C1 segment of cervical spinal cord (tissue), 14 donors: ENCODE data around the gene MGAT4B.

Experiments
- DNase-seq, 14 donors: peaks; one replicate each; lab custom pipeline; 2025; lab: John Stamatoyannopoulos, UW

The MGAT4B gene

DNA sequence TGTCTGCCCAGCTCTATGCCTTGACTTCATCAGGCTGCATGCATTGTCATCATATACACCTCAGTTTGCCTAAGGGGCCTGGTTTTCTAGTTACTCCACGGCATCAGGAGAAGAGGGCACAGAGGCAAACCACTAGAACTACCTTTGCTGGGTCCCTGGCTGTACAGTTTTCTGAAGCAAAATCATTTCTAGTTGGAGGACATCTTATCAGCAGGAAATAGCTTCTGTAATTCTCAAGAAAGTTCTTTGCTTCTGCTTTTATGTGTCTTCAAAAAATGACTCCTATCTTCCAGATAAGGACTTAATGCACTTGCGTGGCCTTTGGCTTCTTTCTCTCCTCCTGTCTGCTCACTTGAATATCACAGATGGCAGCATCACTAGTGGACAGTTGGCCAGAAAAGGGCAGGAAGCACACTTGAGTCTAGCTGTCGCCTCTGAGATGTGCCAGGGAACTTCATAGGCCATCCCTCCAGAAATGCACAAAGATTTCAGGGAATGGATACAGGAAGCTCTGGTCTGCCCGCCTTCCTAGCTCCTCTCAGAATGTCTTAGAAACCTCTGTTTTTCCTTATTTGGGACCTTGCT lies 35.3 kb downstream of the MGAT4B start:
- DNase-seq: peak in 1 of 14 donors; percentile 61

DNA sequence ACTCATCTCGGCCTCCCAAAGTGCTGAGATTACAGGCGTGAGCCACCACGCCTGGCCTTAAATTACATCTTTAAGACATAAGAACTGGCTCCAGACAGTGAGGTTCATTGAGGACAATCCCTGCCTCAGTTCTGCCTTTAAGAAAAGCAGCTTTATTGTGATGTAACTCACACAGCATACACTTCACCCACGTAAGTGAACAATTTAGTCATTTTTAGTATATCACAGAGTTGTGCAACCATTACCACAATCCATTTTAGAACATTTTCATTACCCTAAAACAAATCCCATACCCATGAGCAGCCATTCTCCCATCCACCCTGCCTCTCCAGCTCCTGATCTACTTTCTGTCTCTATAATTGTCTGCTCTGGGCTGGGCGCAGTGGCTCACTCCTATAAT lies 36.9 kb downstream of the MGAT4B start:
- no peak for DNase-seq

DNA sequence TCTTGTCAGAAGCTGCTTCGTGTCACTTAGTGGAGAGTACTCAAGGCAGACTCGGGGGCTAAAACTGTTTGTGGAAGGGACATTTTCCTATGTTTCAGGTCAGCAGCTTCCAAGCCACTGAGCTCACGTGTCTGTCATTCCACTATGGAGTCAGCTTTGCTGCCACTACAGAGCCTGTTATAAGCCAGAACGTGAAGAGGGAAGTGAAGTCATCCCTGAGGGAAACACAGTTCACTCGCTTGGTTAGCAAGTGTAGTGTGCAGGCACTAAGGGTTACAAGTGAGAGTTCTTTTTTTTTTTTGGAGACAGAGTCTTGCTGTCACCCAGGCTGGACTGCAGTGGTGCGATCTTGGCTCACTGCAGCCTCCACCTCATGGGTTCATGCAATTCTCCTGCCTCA lies 37.4 kb downstream of the MGAT4B start:
- no peak for DNase-seq

DNA sequence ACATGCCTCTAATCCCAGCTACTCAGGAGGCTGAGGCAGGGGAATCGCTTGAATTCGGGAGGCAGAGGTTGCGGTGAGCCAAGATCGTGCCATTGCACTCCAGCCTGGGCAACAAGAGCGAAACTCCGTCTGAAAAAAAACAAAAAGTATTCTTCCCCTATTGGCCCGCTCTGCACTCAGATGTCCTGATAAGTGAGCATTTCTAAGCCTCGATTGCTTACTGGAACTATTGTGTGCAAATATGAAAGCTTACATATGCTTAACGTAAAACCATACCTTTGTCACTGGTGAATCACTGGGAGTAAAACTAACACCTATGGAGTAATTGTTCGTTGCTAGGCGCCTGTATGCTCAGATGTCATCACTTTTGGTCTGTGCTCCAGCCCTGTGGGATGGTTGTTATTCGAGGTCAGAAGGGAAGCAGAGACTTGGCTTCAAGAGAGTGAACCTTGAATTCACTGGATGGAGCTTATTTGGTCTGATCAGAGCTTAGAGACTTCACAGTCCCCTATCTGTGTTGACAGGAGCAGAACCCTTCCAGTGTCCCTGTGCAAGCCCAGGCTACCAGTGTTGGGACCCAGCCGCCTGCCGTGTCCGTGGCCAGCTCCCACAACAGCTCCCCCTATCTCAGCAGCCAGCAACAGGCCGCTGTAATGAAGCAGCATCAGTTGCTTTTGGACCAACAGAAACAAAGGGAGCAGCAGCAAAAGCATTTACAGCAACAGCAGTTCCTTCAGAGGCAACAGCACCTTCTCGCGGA lies 38.2 kb downstream of the MGAT4B start:
- no peak for DNase-seq

DNA sequence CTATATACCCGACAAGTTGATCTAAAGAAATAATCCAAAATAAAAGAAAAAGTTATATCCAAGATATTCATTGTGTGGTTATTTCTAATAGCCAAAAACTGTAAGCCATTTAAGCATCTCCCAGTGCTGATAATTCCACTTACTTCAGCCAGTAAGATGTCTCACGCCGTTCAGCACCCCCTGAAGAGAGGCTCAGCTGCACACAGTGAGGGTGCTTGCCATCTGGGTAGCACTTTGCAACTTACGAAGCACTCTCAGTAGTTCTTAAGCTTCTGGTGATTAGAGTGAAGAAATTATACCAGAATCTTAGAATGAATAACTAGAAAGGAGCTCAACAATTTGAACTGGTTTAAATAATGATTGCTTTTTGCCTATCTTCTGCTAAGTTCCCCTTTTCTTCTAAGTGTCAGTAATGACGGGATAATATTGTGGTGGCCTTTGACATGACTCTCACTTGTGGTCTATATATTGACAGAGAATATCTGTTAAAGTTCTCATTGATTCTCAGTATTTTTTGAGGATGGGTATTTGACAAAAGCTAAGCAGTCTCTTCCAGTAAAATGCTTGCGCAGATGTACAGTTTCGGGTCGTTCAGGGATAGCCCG lies 39.1 kb downstream of the MGAT4B start:
- DNase-seq: no peak

DNA sequence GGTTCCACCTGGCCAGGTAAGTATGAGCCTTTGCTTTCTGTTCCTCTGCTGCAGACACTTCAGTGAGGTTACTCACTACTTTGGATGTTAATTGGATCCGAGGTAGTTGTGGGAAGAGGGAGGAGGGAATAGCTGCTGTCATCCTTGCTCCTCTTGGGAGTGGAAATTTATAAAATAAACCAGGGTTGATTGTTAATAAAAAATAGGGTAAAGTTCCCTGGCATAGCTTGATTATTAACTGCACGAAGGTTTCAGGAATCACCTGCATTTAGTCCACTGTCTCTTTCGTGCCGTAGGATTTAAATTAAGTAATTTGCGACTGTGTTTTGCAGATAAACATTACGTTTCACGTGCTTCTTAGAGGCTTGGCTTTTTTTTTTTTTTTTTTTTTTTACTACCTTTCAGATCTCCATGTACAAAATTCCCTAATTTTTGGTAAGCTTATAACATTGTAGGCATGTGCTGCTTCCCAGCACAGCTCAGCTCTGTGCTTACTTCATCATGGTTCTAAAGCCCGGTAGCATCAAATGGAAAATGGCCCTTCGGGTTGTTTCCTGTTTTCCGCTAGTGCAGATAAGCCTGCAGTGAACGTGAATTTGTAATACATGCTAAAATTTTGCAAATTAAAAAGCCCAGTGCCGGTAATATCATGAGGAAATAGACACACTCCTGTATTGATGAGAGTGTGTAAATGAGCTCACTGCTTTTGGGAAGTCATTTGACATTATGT lies 39.8 kb downstream of the MGAT4B start:
- DNase-seq: no peak

DNA sequence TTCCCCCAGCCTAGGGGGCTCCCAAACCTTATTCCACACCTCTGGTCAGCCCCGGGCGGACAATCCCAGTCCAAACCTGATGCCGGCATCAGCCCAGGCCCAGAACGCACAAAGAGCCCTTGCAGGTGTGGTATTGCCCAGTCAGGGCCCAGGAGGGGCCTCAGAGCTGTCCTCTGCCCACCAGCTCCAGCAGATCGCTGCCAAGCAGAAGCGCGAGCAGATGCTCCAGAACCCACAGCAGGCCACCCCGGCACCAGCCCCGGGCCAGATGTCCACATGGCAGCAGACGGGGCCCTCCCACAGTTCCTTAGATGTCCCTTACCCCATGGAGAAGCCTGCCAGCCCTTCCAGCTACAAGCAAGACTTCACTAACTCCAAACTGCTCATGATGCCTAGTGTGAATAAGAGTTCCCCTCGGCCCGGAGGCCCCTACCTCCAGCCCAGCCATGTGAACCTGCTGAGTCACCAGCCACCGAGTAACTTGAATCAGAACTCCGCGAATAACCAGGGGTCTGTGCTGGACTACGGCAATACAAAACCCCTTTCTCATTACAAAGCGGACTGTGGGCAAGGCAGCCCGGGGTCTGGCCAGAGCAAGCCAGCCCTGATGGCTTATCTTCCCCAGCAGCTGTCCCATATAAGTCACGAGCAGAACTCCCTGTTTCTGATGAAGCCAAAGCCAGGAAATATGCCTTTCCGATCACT lies 40.5 kb downstream of the MGAT4B start:
- DNase-seq: peak in 1 of 14 donors; percentile 47

DNA sequence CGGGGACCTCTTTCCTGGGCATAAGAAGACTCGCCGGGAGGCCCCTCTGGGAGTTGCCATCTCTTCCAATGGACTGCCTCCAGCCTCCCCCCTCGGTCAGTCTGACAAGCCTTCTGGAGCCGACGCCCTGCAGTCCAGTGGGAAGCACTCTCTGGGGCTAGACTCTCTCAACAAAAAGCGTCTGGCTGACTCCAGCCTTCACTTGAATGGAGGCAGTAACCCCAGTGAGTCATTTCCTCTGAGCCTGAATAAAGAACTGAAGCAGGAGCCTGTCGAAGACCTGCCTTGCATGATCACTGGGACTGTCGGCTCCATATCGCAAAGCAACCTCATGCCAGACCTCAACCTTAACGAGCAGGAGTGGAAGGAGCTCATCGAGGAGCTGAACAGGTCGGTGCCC lies 41.3 kb downstream of the MGAT4B start:
- peak in 1 of 14 donors; percentile 38 for DNase-seq

DNA sequence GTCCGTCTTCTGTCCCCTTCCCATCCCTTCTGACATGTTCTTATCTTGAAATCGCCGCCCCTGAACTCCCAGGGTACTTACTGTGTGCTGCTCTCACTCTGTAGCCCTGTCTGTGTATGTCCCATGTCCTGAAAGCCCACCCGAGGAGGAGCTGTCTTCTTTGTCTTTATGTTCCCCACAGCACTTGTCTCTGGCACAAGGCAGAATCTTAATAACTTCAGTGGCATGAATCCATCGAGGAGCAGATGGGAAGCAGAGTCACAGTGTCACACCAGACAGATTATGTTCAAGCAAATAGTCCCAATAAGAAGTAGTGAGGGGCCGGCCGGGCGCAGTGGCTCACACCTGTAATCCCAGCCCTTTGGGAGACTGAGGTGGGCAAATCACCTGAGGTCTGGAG lies 42.6 kb downstream of the MGAT4B start:
- no peak for DNase-seq

DNA sequence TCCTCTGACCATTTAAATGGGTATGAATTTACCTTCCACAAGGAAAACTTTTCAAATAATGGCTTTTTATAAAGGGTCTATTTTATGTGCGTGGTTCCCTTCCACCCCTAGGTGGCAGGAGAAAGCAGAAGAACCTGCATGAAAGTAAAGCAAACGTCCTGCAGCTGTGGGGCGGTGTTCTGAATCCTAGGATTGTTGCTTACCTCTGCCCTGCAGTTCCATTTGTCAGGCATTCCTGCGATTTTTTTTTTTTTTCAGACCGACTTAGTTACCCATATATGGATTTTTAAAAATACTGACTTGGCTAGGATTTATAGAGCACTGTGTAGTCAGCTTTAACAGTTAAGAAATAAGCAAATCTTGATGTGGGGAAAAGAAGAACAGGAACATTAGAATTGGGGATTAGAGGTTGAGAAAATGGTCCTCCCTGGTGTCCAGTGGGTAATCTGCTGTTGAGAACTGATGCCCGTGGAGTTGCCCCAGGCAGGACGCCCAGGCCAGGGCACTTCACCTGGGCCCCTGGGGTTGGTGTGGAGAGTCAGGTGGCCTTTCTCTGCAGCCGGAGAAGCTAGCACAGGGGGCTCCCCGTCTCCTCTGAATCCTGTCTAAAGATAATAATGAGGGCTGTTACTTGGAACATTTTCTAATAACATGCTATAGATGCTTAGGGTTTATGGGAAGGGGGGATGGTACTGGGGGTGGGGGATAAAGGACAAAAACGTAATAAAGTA lies 43.3 kb downstream of the MGAT4B start:
- DNase-seq: peak in 7 of 14 donors; percentile 2 to 51 (median 19)

DNA sequence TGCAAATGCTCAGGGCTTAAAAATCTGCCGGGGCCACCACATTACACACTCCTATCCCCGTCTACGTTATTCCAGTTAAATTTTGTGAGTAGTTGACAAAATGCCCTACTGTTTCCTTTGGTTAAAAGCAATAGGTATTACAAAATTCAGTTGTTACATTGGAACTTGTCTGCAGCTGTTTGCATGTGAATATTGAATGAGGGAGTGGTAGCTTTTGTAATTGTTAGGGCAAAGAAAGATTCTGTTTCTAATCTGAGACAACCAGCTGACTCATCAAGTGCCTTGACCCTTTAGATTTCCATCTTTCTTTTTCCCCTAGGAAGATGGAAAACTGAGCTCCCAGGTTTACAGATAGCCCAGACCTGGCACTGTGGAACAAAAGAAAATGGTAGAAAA lies 43.9 kb downstream of the MGAT4B start:
- DNase-seq: no peak

DNA sequence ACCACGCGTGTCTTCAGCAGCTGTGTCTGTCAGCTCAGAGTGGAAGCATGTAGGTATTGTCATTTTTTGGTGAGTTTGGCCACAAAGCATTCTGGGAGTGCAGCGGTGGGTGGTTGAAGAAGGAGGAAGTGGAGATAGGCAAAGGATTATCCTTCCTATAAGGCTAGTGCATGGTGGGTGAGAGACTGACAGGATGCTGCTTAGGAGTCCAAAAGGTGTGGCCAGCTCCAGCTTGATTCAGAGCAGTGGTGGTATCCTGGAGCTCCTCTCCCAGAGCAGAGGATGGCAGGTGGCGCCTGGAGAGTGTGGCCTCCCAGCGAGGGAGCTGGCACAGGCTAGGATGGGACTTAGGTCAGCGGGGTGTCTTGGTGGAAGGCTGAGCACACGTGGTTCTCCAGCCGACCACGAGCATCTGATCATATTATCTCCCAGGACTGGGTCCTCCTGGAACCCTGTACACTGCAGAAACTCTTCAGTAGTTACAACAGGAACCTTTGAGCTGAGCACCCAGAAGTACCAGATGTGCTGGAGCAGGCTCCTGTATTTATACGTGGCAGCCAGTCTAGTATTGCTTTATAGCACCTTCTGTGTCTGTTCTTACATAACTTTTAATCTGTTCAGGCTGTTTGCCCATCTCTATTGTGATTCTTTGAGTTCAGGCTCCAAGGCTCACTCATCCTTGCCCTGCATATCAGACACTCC lies 44.4 kb downstream of the MGAT4B start:
- DNase-seq: peak in 2 of 14 donors; percentile 4 to 23

DNA sequence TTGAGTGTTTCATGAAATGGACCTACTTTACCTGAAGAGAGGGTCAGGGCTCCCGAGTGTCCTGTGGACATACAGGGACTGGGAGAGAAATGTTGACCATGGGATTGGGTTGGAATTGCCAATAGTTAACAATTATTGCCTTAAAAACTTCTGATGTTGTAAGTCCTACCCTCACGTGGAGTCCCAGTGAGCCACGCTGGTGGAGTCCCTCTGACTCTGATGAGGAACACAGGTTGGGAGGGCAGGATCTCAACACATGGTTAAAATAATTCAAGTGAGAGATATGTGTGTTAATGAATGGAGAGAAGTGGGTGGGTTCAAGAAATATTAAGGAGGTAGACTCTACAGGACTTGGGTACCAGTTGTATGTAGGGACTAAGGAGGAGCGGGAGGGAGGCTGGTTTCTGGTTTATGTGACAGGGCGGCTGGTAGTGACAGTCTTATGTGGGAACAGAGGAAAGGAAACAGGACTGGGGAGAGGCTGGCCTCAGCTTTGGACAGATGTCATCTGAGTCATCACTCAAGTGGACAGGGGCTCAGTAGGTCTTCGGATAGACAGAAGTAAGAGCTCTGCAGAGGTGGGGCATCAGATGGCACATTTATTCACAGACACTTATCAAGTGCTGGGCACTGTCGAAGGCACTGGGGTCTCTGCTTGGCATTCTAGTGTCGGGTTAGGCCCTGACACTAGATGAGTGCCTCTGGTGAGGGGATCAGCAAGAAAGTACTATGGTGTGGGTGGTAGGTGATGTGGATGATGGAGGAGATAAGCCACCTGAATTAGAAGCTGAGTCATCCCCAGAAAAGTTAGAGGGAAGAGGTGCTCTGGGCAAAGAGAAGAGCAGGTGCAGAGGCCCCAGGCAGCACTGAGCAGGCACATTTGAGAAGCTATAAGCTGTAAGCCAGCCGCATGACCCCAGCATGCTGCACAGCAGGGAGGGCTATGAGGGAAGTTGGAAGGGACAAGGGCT lies 46.8 kb downstream of the MGAT4B start:
- DNase-seq: no peak

DNA sequence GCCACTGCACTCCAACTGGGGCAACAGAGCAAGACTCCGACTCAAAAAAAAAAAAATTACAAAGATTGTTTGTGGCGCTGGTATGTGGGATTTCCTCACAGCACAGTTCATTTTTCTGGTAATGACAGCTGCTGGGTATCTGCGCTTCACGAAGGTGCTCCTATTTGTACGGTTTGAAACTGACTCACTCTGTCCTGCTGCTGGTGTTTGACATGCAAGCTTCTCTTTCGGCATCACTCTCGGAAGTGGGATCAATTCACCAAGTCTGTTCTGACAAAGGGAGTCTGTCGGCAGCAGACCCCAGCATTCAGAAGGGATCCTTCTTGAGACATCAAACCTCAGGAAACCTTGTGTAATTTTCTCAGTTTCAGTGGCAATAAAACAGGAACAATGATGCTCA lies 47.7 kb downstream of the MGAT4B start:
- DNase-seq: no peak

DNA sequence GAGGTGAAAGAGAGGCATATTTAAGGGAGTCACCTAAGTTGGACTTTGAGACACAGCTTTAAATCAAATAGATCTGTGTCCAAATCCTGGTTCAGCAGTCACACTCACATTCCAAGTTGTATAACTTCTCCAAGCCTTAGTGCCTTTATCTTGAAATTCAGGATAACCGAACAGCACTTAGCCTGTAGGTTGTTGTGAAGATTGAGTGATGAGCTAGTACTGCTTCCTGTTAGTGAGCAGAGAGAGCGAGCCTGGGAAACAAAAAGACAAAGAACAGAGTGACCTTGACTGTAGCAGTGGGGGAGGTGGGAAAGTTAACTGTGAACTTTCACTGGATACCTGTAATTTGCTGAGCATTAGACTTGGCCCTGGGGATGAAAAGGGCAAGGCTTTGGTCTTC lies 51.6 kb downstream of the MGAT4B start:
- DNase-seq: no peak

DNA sequence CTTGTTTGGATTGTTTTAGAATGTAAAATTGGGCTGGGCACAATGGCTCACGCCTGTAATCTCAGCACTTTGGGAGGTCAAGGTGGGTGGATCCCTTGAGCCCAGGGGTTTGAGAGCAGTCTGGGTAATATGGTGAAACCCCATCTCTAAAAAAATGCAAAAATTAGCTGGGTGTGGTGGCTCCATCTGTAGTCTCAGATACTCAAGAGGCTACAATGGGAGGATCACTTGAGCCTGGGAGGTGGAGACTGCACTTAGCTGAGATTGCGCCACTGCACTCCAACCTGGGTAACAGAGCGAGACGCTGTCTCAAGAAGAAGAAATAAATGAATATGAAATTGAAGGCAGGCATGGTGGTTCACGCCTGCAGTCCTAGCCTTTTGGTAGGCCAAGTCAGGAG lies 52.7 kb downstream of the MGAT4B start:
- DNase-seq: no peak

DNA sequence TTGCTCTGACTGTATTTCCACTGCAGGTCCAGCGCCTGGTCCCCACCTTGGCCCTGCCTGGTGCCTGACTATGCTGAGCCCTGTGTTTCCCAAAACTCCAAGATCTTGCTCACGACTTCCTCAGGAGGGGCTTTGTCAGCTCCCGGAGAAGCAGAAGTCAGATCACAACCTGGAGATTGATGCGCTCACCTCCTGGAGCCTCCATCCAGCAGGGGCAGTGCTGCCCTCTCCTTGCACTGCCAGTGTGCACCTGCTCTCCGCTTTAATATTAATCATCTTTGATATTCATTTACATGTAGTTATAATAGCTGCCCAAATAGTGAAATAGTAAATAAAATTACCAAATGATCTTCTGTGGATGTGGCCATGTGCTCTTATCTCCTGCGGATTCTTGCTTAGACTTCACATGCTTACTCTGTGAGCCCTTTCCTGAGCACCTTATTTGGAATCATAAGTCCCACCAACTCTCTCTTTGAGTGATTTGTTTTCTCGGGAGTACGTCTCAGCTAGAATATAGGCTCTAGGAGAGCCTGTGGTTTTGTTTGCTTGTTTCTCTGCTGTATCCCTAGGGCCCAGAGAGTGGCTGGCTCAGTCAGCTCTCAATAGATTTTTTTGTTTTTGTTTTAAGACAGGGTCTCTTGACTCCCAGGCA lies 56.7 kb downstream of the MGAT4B start:
- DNase-seq: no peak

DNA sequence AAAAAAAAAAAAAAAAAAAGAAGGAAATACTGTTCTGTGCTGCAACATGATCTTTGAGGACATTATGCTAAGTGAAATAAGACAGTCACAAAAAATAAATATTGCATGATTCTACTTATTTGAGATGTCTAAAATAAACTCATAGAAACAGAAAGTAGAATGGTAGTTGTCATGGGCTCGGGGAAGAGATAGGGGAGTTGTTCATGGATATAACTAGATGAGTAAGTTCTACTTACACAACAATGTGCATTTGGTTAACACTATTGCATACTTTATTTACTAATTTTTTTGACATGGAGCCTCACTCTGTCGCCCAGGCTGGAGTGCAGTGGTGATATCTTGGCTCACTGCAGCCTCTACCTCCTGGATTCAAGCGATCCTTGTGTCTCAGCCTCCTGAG lies 58.9 kb downstream of the MGAT4B start:
- DNase-seq: no peak
